GM18873 (cell line): ENCODE measurements around the gene AFF1.
"Not testable (repeated sequence)": the region's sequence is repeated elsewhere in the genome, so short reads cannot be mapped to it uniquely, and the experiment has no call there.

Source experiments
- ATAC-seq: cut with Tn5 transposase; IDR thresholded peaks from one replicate; pipeline ENCODE4 v1.9.1; 2021; ENCODE audit warnings: mild to moderate bottlenecking, moderate library complexity, moderate number of reproducible peaks; ENCODE audit not compliant: unreplicated experiment, low FRiP score

AFF1 gene

GRCh38 chr4:86974551-86974994 lies 39.8 kb downstream of the AFF1 start:
- no peak for ATAC-seq

GRCh38 chr4:86975927-86976326 lies 41.1 kb downstream of the AFF1 start:
- no peak for ATAC-seq

DNA sequence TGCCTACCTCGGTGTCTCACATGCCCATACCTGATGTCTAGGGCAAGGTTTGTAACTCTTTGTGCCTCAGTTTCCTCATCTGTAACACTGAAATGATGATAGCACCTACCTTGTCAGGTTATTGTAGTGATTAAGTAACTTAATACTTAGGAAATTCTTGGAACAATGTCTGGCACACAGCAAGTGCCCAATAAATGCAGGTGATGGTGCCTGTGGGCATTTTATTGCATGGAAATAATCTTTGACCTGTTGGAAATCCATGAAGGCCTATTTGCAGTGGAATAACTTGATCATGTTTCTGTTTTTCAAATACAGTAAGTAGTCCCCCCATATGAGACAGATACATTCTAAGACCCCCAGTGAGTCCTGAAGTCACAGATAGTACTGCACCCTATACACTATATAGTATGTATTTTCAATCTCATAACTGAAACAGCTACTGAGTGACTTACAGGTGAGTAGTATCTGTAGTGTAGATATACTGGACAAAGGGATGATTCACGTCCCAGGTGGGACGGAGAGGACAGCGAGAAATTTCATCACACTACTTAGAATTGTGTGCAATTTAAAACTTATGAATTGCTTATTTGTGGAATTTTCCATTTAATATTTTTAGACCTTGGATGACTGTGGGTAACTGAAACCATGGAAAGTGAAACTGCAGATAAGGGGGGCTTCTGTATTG lies 42.1 kb downstream of the AFF1 start:
- ATAC-seq: no peak

DNA sequence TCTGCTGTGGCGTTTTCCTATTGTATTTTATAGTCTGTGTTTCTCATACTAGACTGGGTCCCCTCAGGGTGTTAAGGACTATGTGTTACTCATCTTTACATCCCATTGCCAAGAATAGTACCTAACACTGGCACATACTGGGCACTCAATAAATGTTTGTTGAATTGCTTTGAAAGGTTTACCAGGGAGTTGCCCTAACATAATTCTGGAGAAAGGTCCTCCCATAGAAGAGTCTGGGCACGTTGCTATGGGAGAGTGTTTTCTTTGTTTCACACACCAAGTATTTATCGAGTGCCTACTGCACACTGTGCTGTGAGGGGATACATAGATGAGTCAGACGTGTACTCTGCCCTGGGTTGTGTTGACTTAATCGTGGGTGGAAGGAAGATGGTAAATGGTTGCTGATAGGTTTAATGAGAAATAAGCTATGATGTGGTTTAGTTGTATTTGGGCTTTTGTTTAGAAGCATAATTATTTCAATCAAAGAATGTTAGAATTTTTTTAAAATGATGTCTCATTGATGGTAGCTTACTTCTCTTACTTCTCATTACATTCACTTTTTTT lies 42.9 kb downstream of the AFF1 start:
- ATAC-seq: peak; percentile 91

- no peak for ATAC-seq
Measured at GRCh38 chr4:86978709-86979108, 43.9 kb downstream of the AFF1 start.

DNA sequence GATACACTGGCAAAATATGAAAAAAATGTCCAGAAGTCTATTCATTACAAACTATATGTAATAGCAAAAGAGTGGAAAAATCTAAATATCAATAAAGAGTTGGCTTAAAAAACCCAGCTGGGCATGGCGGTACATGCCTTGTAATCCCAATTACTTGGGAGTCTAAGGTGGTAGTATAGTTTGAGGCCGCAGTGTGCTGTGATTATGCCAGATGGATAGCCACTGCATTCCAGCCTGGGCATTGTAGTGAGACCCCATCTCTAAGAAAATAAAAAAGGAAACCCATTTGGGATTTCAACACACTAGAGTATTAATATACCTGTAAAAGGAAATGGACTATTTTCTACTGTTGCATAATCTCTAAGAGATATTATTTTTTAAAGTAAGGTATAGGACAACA lies 45.4 kb downstream of the AFF1 start:
- ATAC-seq: no peak

- ATAC-seq: no peak
Measured at GRCh38 chr4:86981789-86982188, 47.0 kb downstream of the AFF1 start.

DNA sequence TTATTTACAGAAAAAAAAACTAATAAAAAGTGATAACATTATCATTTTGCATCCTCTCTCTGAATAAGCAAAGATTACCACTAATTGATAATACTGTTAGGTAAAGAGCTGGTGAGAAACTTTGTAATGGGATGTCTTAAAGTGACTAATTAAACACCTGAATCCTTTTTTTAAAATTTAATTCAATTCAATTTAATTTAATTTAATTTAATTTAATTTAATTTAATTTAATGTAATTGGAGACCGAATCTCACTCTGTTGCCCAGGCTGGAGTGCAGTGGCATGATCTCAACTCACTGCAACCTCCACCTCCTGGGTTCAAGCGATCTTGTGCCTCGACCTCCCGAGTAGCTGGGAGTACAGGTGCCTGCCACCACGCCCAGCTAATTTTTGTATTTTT lies 51.0 kb downstream of the AFF1 start:
- ATAC-seq: not testable (repeated sequence)

DNA sequence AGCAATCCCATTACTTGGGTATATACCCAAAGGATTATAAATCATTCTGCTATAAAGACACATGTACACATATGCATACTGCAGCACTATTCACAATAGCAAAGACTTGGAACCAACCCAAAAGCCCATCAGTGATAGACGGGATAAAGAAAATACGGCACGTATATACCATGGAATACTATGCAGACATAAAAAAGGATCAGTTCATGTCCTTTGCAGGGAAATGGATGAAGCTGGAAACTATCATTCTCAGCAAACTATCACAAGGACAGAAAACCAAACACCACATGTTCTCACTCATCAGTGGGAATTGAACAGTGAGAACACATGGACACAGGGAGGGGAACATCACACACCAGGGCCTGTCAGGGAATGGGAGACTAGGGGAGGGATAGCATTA lies 54.8 kb downstream of the AFF1 start:
- not testable (repeated sequence) for ATAC-seq

DNA sequence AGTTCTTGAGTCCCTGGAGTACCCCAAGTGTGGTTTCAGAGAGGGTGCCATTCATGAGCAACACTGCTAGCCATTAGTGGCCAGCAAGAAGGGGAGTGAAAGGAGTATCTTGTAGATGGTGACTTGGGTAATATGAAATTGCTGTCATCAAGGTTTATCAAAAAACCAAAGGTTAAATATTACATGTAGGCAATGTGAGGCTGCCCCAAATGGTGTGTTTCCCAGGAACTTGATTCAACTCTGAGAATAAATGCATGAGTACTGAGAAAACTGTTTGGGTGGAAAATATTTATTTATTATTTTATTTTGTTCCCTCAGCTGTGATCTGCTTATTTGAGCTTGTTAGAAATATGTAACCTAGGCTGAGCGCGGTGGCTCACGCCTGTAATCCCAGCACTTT lies 55.7 kb downstream of the AFF1 start:
- ATAC-seq: no peak

GRCh38 chr4:86991994-86992393 lies 57.2 kb downstream of the AFF1 start:
- ATAC-seq: no peak

GRCh38 chr4:86993909-86994681 lies 59.3 kb downstream of the AFF1 start:
- ATAC-seq: no peak

DNA sequence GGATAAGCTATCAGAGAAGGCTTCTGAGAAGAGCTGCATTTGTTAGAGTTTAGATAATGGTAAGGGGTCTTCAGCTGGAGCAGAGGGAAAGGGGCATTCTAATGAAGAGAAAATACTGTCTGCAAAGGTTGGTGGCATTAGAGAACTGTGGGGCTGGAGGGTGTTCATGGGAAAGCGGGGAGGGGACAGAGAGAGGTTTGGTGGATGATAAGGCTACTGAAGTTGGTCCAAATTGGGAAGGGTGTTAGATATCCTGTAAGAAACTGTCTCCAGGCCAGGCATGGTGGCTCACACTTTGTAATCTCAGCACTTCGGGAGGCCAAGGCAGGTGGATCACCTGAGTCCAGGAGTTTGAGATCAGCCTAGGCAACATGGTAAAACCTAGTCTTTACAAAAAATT lies 59.9 kb downstream of the AFF1 start:
- no peak for ATAC-seq

DNA sequence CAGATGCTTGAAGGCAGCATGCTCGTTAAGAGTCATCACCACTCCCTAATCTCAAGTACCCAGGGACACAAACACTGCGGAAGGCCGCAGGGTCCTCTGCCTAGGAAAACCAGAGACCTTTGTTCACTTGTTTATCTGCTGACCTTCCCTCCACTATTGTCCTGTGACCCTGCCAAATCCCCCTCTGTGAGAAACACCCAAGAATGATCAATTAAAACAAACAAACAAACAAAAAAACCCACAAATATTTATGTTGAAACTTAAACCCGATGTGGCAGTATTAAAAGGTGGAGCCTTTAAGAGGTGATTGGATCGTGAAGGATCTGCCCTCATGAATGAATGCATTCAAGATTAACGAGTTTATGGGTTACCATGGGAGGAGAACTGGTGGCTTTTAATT lies 61.7 kb downstream of the AFF1 start:
- ATAC-seq: not testable (repeated sequence)

GRCh38 chr4:86999136-86999643 lies 64.4 kb downstream of the AFF1 start:
- ATAC-seq: no peak

- no peak for ATAC-seq
Measured at GRCh38 chr4:87002682-87003043, 67.9 kb downstream of the AFF1 start.

- ATAC-seq: no peak
Measured at GRCh38 chr4:87003266-87003665, 68.5 kb downstream of the AFF1 start.

DNA sequence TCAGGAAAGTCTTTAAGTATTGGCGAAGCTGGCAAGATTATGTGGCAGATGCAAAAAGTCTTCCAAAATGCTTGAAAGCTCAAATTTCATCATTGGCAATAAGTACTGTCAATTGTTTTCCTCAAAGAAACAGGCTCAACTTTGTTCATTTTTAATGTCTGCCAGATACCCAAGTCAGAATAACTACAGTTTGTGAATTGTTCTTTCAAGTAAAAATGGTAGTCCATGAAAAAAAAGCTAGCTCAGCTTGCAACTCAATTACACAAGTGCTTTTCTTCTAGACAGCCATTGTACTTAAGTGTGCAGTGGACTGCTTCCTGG lies 70.5 kb downstream of the AFF1 start:
- ATAC-seq: no peak

GRCh38 chr4:87005690-87006425 lies 71.0 kb downstream of the AFF1 start:
- no peak for ATAC-seq

GRCh38 chr4:87006426-87006675 lies 71.5 kb downstream of the AFF1 start:
- no peak for ATAC-seq
